HAP-1 (cell line): ENCODE measurements around the gene JRKL.
"Not testable (repeated sequence)": the region's sequence is repeated elsewhere in the genome, so short reads cannot be mapped to it uniquely, and the experiment has no call there.

Experiments used
- DNase-seq, 2 experiments: peaks; one replicate each; pipeline ENCODE4 v3.0.0-alpha.2; 2016 to 2020; ENCODE audit warnings: low spot score in 2 of 2
- H3K27me3 ChIP-seq: fragments of 250-450 bp; sonication (Bioruptor Pico); 2 replicates; pipeline ENCODE4 v1.5.1; 2020; ENCODE audit warnings: low read depth, mild to moderate bottlenecking, moderate library complexity
- H3K36me3 ChIP-seq: fragments of 250-450 bp; sonication (Bioruptor Pico); replicated peaks from 2 replicates; pipeline ENCODE4 v1.5.1; 2020; ENCODE audit warnings: mild to moderate bottlenecking
- H3K4me1 ChIP-seq: fragments of 250-450 bp; sonication (Bioruptor Pico); 2 replicates; pipeline ENCODE4 v1.5.1; 2020; ENCODE audit warnings: mild to moderate bottlenecking
- H3K4me3 ChIP-seq: fragments of 250-450 bp; sonication (Bioruptor Pico); 2 replicates; pipeline ENCODE4 v1.5.1; 2020; ENCODE audit warnings: mild to moderate bottlenecking, moderate library complexity
- H3K9me3 ChIP-seq: fragments of 250-450 bp; sonication (Bioruptor Pico); 2 replicates; pipeline ENCODE4 v1.5.1; 2020; ENCODE audit warnings: mild to moderate bottlenecking, moderate library complexity
- in situ Hi-C: fragments of 300-500 bp; cut with MboI; formaldehyde crosslinking; loops from 3 replicates; pipeline ENCODE4 v1.14.3; 2020; ENCODE audit warnings: low sequenced_read_pairs, inconsistent platforms, mixed read lengths

The JRKL gene

GRCh38 chr11:96412761-96413381, 23.1 kb downstream of the JRKL start:
- DNase-seq, result no peak
- Histone ChIP-seq H3K4me3 (no peak overlapping the region), H3K36me3 (no peaks in the 10 kb centered on the region), H3K4me1 (peaks cover 5% of the 10 kb centered on the region; the same call in 1 of the 2 replicates), H3K27me3 (no peaks in the 10 kb centered on the region), H3K9me3 (no peaks in the 10 kb centered on the region)
- in situ Hi-C loops, result no loop called here

- no peaks in the 10 kb centered on the region for H3K36me3 ChIP-seq
- H3K27me3 ChIP-seq, result no peaks in the 10 kb centered on the region
- H3K4me3 ChIP-seq, result no peak overlapping the region
- peaks cover 5% of the 10 kb centered on the region; the same call in 1 of the 2 replicates for H3K4me1 ChIP-seq
- in situ Hi-C loops, result no loop called here
- no peak for DNase-seq
- H3K9me3 ChIP-seq, result no peaks in the 10 kb centered on the region
Observed at GRCh38 chr11:96413408-96413807, 23.6 kb downstream of the JRKL start.

GRCh38 chr11:96424693-96425092, 34.9 kb downstream of the JRKL start:
- no peak overlapping the region for H3K4me3 ChIP-seq
- no peaks in the 10 kb centered on the region for H3K9me3 ChIP-seq
- in situ Hi-C loops, result no loop called here
- peaks cover 6% of the 10 kb centered on the region for H3K4me1 ChIP-seq
- H3K27me3 ChIP-seq, result 0 out of 2 replicates have a peak, but pooled peaks cover 4% of the 10 kb centered on the region
- no peak for DNase-seq
- no peaks in the 10 kb centered on the region for H3K36me3 ChIP-seq

DNA sequence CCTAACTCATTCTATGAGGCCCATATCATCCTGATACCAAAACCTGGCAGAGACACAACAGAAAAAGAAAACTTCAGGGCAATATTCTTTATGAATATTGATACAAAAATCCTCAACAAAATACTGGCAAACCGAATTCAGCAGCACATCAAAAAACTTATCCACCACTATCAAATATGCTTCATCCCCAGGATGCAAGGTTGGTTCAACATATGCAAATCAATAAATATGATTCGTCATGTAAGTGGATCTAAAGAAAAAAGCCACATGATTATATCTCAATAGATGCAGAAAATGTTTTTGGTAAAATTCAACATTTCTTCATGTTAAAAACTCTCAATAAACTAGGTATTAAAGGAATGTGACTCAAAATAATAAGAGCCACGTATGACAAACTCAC, 40.9 kb downstream of the JRKL start:
- Histone ChIP-seq H3K4me1 (peaks cover 6% of the 10 kb centered on the region), H3K4me3 (no peak overlapping the region), H3K36me3 (no peaks in the 10 kb centered on the region), H3K27me3 (peaks cover 4% of the 10 kb centered on the region; the same call in 1 of the 2 replicates), H3K9me3 (no peaks in the 10 kb centered on the region)
- DNase-seq, result no peak
- in situ Hi-C loops, result no loop called here

GRCh38 chr11:96432654-96433053, 42.8 kb downstream of the JRKL start:
- peaks cover 21% of the 10 kb centered on the region for H3K27me3 ChIP-seq
- H3K9me3 ChIP-seq, in situ Hi-C loops, DNase-seq, H3K4me3 ChIP-seq, H3K4me1 ChIP-seq, H3K36me3 ChIP-seq: not testable (repeated sequence)
